LNCAP (cell line): ENCODE results near the gene GGN.

Experiments used
- TF ChIP-seq, protein P1 (sequence below): fragments of 450-650 bp; IDR thresholded peaks from 2 replicates; pipeline ENCODE4 v1.5.1; 2017; ENCODE audit warnings: mild to moderate bottlenecking

GGN gene

DNA sequence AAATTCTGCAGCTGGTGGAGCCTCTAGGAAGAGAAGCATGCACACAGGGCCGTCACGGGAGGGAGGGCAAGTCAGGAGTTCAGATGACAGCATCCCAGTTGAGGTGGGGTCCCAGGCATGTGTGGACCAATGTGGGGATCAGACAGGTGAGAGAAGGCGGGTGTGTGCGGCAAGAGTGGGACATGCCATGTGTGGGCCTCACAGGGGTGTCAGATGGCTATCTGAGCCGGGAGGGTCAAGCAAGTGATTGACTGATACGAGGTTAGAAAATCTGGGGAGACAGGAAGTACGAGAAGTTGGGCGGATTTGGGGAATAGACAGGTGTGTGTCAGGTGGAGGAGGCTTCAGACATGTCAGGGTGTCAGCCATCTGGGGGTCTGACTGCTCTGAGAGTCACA is 29.3 kb upstream of the GGN start:
- TF ChIP-seq, protein P1, sequence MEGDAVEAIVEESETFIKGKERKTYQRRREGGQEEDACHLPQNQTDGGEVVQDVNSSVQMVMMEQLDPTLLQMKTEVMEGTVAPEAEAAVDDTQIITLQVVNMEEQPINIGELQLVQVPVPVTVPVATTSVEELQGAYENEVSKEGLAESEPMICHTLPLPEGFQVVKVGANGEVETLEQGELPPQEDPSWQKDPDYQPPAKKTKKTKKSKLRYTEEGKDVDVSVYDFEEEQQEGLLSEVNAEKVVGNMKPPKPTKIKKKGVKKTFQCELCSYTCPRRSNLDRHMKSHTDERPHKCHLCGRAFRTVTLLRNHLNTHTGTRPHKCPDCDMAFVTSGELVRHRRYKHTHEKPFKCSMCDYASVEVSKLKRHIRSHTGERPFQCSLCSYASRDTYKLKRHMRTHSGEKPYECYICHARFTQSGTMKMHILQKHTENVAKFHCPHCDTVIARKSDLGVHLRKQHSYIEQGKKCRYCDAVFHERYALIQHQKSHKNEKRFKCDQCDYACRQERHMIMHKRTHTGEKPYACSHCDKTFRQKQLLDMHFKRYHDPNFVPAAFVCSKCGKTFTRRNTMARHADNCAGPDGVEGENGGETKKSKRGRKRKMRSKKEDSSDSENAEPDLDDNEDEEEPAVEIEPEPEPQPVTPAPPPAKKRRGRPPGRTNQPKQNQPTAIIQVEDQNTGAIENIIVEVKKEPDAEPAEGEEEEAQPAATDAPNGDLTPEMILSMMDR = no peak

DNA sequence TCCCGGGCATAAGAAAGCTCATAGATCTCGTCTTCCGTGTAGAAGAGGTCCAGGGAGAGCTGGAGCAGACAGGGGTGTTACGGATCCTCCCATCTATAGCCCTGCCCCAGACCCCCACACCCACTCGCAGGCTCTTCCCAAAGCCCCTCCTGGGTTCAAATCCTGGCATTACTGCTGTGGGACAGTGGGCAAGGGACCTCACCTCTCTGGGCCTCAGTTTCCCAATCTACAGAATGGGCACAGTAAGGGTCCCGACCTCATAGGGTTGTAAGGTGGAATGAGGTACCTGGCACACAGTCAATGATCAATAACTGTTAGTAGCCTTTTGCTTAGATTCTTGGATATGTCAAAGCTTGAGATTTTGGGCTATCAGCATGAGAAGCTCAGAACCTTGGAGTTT is 25.6 kb upstream of the GGN start:
- TF ChIP-seq, protein P1 = no peak

DNA sequence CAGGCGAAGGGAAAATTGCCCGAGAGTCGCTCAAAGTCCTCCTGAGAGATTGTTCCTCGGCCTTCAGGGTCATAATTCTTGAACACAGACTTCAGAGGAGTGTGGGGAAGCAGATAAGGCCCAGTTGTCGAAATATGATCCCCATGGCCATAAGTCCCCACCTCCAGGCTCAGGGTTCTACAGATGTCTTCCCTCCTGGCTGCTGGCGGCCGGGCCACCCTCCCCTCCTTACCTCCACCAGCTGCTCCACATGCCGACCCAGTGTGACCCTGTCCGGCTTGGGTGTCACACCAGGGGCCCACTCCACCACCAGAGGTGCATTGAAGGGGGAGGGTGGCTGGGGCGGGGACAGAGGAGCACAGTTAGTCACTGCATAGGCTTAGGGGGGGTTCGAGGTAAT is 25.1 kb upstream of the GGN start:
- TF ChIP-seq, protein P1 = no peak

DNA sequence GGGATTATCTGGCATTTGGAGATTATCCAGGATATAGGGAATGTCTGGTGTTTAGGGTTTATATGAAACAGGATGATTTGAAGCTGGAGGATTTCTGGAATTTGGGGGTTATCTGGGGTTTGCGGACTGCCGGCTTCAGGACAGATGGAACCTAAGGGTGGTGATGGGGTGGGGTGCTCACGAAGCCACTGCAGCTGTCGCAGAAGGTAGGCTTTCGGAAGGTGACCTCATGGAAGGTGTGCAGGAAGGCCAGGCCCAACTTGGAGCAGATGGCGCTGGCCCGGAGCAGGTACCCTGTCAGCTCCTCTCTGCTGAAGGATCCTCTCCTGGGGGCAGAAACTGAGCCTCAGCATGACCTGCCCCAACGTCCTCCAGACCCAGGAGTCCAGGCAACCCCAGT is 24.7 kb upstream of the GGN start:
- TF ChIP-seq, protein P1 = no peak

DNA sequence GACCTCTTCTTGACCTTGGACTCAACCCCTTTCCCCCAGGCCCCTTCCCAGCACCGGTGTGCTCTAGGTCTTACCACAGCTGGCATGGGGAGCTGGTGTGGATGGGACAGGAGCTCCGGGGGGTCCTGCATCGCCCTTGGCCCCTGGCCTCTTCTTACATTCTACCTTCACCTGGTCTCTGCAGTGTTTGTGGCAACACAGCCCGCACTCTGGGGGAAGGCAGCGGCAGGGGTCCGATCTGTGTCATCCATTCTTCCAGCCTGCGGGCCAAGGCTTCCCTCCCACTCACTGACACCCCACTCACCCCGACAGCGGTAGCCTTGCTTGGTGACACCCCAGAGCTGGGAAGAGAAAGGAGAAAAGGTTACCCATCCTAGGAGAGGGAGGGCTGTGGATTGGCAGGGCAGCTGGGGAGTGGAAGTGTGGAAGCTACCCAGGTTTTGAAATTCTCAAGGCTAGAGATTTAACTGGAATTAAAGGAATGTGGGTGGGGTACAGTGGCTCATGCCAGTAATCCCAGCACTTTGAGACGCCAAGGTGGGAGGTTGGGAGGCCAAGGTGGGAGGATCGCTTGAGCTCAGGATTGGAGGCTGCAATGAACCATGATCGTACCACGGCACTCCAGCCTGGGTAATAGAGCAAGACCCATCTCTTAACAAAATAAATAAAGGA is 23.3 kb upstream of the GGN start:
- TF ChIP-seq, protein P1 = no peak

DNA sequence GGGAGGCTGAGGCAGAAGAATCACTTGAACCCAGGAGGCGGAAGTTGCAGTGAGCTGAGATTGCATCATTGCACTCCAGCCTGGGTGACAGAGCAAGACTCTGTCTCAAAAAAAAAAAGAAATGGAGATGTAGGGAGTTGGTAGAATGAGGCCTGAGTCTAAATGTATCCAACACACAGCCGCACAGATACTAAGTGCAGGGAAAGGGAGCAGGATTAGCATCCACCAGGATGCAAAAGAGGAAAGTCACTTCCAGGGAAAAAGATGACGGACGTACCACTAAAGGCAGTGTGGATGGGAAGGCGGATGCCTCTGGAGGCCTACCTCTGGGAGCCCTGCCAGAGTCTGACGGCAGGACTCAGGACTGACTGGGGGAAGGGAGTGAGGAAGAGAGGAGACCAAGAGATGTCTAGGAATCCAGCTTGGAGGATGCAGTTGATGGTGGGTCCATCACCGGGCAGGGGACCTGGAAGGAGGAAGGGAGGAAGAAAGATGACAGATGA is 21.8 kb upstream of the GGN start:
- TF ChIP-seq, protein P1 = no peak

DNA sequence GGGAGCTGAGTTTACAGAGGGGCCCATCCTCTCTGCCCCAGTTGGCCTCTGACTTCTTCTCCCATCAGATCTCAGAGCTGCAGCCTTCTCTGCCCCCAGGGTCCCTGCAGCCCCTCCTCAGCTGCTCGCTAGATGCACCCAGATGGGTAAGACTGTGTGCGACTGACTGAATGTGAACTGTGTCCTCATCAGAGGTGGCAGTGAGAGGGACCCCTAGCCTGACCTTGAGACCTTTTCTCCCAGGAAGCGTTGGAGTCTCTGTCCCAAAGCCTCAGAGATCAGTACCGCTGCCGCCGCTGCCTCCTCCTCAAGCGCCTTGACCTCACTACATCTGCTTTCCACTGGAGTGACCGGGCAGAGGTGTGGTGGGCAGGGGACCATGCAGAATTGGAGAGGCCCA is 17.4 kb upstream of the GGN start:
- TF ChIP-seq, protein P1 = no peak

DNA sequence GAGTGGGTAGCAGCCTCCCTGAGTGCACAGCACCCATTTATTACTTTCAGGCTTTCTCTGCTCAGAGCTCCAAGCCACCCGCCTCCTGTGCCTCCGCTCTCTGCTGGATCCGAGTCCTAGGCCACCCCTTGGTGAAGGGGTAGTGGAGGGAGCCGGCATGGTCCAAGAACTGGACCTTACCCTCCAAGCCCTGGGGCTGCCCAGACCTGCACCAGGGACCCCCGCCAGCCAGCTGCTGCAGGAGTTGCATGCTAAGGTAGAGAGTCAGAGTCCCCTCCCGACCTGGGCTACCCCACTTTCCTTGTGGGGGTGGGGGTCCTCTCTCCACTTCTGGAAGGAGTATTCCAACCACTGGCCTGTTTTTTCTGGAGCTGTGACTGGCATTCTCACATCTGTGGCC is 17.0 kb upstream of the GGN start:
- TF ChIP-seq, protein P1 = no peak
